Measurements from ENCODE around the gene LONP2. TPM values are rescaled to one million over a fixed set of nuclear protein-coding genes. Genes with fewer than 3 reads are reported as not detected.

LONP2 gene
- 52.2 and 55.7 TPM in 2 replicates for total RNA-seq

DNA sequence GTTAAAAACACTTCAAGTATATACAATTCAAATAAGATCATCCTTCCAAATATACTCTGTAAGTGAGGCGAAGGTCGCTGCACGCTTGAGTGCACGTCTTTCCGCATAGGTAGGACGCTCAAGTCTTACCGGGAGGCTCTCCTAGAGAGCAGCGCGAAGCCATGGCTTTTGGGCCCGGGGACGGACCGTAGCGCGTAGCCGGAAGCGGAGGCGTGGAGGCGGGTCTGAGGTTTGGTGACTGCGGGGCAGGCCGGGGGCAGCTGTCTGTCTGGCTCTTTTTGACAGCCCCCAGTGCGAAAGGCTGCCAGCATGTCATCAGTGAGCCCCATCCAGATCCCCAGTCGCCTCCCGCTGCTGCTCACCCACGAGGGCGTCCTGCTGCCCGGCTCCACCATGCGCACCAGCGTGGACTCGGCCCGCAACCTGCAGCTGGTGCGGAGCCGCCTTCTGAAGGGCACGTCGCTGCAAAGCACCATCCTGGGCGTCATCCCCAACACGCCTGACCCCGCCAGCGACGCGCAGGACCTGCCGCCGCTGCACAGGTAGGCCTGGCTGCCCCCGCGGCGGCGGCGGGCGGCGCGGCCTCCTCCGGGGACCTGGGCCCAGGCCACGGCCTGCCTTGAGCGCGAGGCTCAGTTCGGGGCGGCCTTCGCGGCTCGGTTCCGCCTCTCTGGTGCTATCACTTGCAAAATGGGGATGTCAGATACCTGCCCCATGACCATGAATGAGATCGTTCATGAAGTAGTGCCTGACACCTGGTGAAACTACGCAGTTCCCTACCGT lies at the start of gene LONP2:
Gene LONP2 (plus strand): TSS at position 221 of the 783 bp plus-strand sequence. CDS start 89 bp downstream, at position 310.
- H3K4me3 Mint-ChIP-seq, result peak within 1 kb of the TSS; percentile 92
- H3K9me3 Mint-ChIP-seq, result peaks cover 14% of the 10 kb centered on the region
- DNase-seq (ENCODE audit: low spot score), result peak; percentile 90
- peaks cover 2% of the 10 kb centered on the region for H3K27me3 Mint-ChIP-seq (ENCODE audit: insufficient read depth)
- intact Hi-C loops (cut with micrococcal nuclease), result loop anchor here (1.0 to 5.0 kb wide), 7 partner anchors 12 to 1272 kb away; partner anchors contain the start of genes DNAJA2, ITFG1, N4BP1 and PHKB
- peaks cover 8% of the 10 kb centered on the region for H3K36me3 Mint-ChIP-seq (ENCODE audit: low read depth)
- H3K4me1 Mint-ChIP-seq (ENCODE audit: low read depth), result peaks cover 27% of the 10 kb centered on the region
- H3K27ac Mint-ChIP-seq, result peak within 1 kb of the TSS; percentile 93

GRCh38 chr16:48194828-48195556 lies 49.1 kb upstream of the LONP2 start:
- intact Hi-C loops (cut with micrococcal nuclease), result no loop called here
- H3K27ac Mint-ChIP-seq, result no peak overlapping the region
- H3K4me1 Mint-ChIP-seq (ENCODE audit: low read depth), result no peaks in the 10 kb centered on the region
- no peaks in the 10 kb centered on the region for H3K9me3 Mint-ChIP-seq
- no peaks in the 10 kb centered on the region for H3K36me3 Mint-ChIP-seq (ENCODE audit: low read depth)
- DNase-seq (ENCODE audit: low spot score), result no peak
- H3K4me3 Mint-ChIP-seq, result no peak overlapping the region
- H3K27me3 Mint-ChIP-seq (ENCODE audit: insufficient read depth), result peaks cover 2% of the 10 kb centered on the region

- H3K36me3 Mint-ChIP-seq (ENCODE audit: low read depth), result no peaks in the 10 kb centered on the region
- H3K4me1 Mint-ChIP-seq (ENCODE audit: low read depth), result no peaks in the 10 kb centered on the region
- intact Hi-C loops (cut with micrococcal nuclease), result no loop called here
- DNase-seq (ENCODE audit: low spot score), result no peak
- H3K4me3 Mint-ChIP-seq, result no peak overlapping the region
- H3K9me3 Mint-ChIP-seq, result no peaks in the 10 kb centered on the region
- no peak overlapping the region for H3K27ac Mint-ChIP-seq
- peaks cover 2% of the 10 kb centered on the region for H3K27me3 Mint-ChIP-seq (ENCODE audit: insufficient read depth)
These were observed 46.8 kb upstream of the LONP2 start for GRCh38 chr16:48197294-48197693.

- no peak for DNase-seq (ENCODE audit: low spot score)
- intact Hi-C loops (cut with micrococcal nuclease), result no loop called here
- Mint-ChIP-seq H3K27me3 (ENCODE audit: insufficient read depth) (peaks cover 2% of the 10 kb centered on the region), H3K4me3 (no peak overlapping the region), H3K27ac (no peak overlapping the region), H3K36me3 (ENCODE audit: low read depth) (no peaks in the 10 kb centered on the region), H3K9me3 (no peaks in the 10 kb centered on the region), H3K4me1 (ENCODE audit: low read depth) (no peaks in the 10 kb centered on the region)
These were observed 42.4 kb upstream of the LONP2 start for GRCh38 chr16:48201515-48202201.

- Mint-ChIP-seq H3K4me1 (ENCODE audit: low read depth) (no peaks in the 10 kb centered on the region), H3K4me3 (no peak overlapping the region), H3K27me3 (ENCODE audit: insufficient read depth) (peaks cover 2% of the 10 kb centered on the region), H3K27ac (no peak overlapping the region), H3K9me3 (no peaks in the 10 kb centered on the region), H3K36me3 (ENCODE audit: low read depth) (no peaks in the 10 kb centered on the region)
- no peak for DNase-seq (ENCODE audit: low spot score)
- intact Hi-C loops (cut with micrococcal nuclease), result no loop called here
These were observed 39.9 kb upstream of the LONP2 start for GRCh38 chr16:48203974-48204824.

DNA sequence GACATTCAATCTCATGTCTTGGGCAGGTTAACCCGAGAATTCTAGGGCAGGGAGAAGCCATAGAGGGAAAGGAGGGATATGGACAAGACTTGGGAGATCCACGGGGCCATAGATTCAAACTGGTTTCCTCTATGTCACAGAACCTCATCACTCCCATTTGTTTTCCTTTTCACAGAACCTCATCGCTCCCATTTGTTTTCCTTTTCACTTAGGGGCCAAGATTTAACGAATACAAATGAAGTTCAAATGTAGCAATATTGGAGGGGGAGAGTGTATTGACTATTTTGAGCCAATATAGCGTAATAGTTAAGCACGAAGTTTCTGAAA lies 39.3 kb upstream of the LONP2 start:
- Mint-ChIP-seq H3K4me1 (ENCODE audit: low read depth) (no peaks in the 10 kb centered on the region), H3K9me3 (no peaks in the 10 kb centered on the region), H3K27me3 (ENCODE audit: insufficient read depth) (no peaks in the 10 kb centered on the region), H3K27ac (no peak overlapping the region), H3K36me3 (ENCODE audit: low read depth) (no peaks in the 10 kb centered on the region), H3K4me3 (no peak overlapping the region)
- intact Hi-C loops (cut with micrococcal nuclease), result no loop called here
- no peak for DNase-seq (ENCODE audit: low spot score)

DNA sequence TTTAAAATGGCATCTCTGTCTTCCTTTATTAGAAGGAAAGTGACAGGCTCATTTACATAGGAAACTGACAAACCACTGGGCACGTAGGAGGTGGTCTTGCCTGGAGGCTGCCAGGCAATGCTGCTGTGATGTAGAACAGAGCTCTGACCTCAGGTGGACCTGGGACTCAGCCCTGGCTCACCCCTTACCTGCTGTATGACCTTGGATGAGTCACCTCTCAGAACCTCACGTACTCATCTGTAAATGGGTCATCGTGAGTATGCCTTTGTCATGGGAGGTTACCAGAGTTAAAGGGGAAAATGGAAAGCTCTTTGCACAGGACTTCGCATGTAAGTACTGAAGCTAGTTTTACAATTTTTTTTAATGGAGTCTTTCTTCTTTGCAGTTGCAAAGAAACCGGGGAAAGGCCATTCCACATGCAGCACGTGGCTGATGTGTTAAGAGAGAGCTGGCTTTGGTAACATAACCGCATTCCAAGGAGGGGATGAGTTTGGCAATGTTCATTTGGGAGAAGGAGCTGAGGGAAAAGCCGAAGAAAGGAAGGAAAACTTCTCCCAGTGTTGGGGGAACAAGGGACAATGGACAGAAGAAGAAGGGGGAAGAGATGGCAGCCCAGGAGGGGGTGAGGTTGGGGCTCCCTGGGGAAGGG lies 37.4 kb upstream of the LONP2 start:
- H3K9me3 Mint-ChIP-seq, result no peaks in the 10 kb centered on the region
- no peaks in the 10 kb centered on the region for H3K36me3 Mint-ChIP-seq (ENCODE audit: low read depth)
- DNase-seq (ENCODE audit: low spot score), result no peak
- H3K4me1 Mint-ChIP-seq (ENCODE audit: low read depth), result no peaks in the 10 kb centered on the region
- H3K27me3 Mint-ChIP-seq (ENCODE audit: insufficient read depth), result no peaks in the 10 kb centered on the region
- intact Hi-C loops (cut with micrococcal nuclease), result no loop called here
- no peak overlapping the region for H3K4me3 Mint-ChIP-seq
- no peak overlapping the region for H3K27ac Mint-ChIP-seq

- intact Hi-C loops (cut with micrococcal nuclease), result no loop called here
- no peak overlapping the region for H3K4me3 Mint-ChIP-seq
- no peaks in the 10 kb centered on the region for H3K4me1 Mint-ChIP-seq (ENCODE audit: low read depth)
- H3K36me3 Mint-ChIP-seq (ENCODE audit: low read depth), result no peaks in the 10 kb centered on the region
- DNase-seq (ENCODE audit: low spot score), result no peak
- H3K27ac Mint-ChIP-seq, result no peak overlapping the region
- H3K27me3 Mint-ChIP-seq (ENCODE audit: insufficient read depth), result no peaks in the 10 kb centered on the region
- no peaks in the 10 kb centered on the region for H3K9me3 Mint-ChIP-seq
These were observed 33.4 kb upstream of the LONP2 start for GRCh38 chr16:48210747-48211146.

DNA sequence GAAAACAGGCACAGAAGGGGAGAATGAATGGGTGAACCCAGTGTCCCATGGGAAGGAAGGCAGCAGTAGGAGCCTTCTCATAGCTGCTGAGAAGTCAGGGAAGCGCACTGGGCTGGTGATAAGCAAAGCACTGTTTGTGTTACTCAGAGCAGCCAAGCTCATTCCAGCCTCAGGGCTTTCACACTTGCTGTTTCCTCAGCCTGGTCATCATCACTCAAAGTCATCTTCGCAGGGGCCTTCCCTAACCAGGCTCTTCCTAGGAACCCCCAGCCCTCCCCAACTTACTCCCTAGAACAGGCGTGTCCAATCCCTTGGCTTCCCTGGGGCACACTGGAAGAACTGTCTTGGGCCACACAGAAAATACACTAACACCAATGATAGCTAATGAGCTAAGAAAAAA lies 32.1 kb upstream of the LONP2 start:
- Mint-ChIP-seq H3K9me3 (no peaks in the 10 kb centered on the region), H3K4me3 (no peak overlapping the region), H3K36me3 (ENCODE audit: low read depth) (no peaks in the 10 kb centered on the region), H3K27ac (no peak overlapping the region), H3K4me1 (ENCODE audit: low read depth) (no peaks in the 10 kb centered on the region), H3K27me3 (ENCODE audit: insufficient read depth) (no peaks in the 10 kb centered on the region)
- intact Hi-C loops (cut with micrococcal nuclease), result no loop called here
- DNase-seq (ENCODE audit: low spot score), result no peak

- H3K36me3 Mint-ChIP-seq (ENCODE audit: low read depth), result no peaks in the 10 kb centered on the region
- H3K27ac Mint-ChIP-seq, result no peak overlapping the region
These were observed 28.4 kb upstream of the LONP2 start for GRCh38 chr16:48215738-48216137.

DNA sequence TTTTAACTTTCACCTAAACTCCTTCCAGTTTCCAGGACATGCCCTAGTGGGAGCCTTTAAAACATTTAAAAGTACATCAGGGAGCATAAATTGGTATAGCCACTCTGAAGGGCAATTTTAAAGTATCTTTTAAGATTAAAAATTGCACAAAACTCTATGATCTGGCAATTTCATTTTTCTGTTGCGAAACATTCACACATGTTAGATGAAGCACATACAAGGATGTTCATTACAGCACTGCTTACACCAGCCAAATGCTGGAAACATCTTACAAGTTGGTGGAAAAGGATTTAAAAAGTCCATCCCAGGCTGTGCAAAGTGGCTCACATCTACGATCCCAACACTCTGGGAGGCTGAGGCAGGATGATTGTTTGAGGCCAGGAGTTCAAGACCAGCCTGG lies 26.4 kb upstream of the LONP2 start:
- no peak for DNase-seq (ENCODE audit: low spot score)
- Mint-ChIP-seq H3K27ac (no peak overlapping the region), H3K4me1 (ENCODE audit: low read depth) (no peaks in the 10 kb centered on the region), H3K27me3 (ENCODE audit: insufficient read depth) (peaks cover 1% of the 10 kb centered on the region), H3K4me3 (no peak overlapping the region), H3K9me3 (no peaks in the 10 kb centered on the region), H3K36me3 (ENCODE audit: low read depth) (no peaks in the 10 kb centered on the region)
- intact Hi-C loops (cut with micrococcal nuclease), result no loop called here

More at GRCh38 chr16:48215738-48216137, 28.4 kb upstream of the LONP2 start:
- DNase-seq (ENCODE audit: low spot score), result no peak
- Mint-ChIP-seq H3K9me3 (no peaks in the 10 kb centered on the region), H3K4me1 (ENCODE audit: low read depth) (no peaks in the 10 kb centered on the region), H3K27me3 (ENCODE audit: insufficient read depth) (no peaks in the 10 kb centered on the region), H3K4me3 (no peak overlapping the region)
- intact Hi-C loops (cut with micrococcal nuclease), result no loop called here

DNA sequence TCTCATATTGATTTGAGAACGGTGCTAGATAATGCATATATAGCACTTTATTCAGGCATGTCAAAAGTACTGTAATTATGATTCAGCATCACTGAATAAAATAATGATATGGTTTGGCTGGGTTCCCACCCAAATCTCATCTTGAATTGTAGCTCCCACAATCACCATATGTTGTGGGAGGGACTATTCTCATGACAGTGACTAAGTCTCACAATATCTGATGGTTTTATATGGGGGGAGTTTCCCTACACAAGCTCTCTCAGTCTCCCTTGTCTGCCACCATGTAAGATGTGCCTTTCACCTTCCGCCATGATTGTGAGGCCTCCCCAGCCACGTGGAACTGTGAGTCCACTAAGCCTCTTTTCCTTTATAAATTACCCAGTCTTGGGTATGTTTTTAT lies 25.6 kb upstream of the LONP2 start:
- DNase-seq (ENCODE audit: low spot score), result no peak
- intact Hi-C loops (cut with micrococcal nuclease), result no loop called here
- Mint-ChIP-seq H3K36me3 (ENCODE audit: low read depth) (no peaks in the 10 kb centered on the region), H3K27me3 (ENCODE audit: insufficient read depth) (peaks cover 1% of the 10 kb centered on the region), H3K4me3 (no peak overlapping the region), H3K9me3 (no peaks in the 10 kb centered on the region), H3K4me1 (ENCODE audit: low read depth) (no peaks in the 10 kb centered on the region), H3K27ac (no peak overlapping the region)
